NCI-H2196 (cell line): Measurements from ENCODE around the gene PPM1B.
"Not testable (repeated sequence)": the region's sequence is repeated elsewhere in the genome, so short reads cannot be mapped to it uniquely, and the experiment has no call there.

Experiments used
- DNase-seq: peaks from one replicate; lab custom pipeline; 2025; ENCODE audit not compliant: unreplicated experiment; lab: John Stamatoyannopoulos, UW

Gene PPM1B

GRCh38 chr2:44195714-44196113, 27.0 kb downstream of the PPM1B start:
- no peak for DNase-seq

- no peak for DNase-seq
Measured at GRCh38 chr2:44197816-44198215, 29.1 kb downstream of the PPM1B start.

GRCh38 chr2:44200011-44200410, 31.3 kb downstream of the PPM1B start:
- no peak for DNase-seq

GRCh38 chr2:44200759-44201158, 32.1 kb downstream of the PPM1B start:
- no peak for DNase-seq

- no peak for DNase-seq
Measured at GRCh38 chr2:44201648-44202165, 33.0 kb downstream of the PPM1B start.

- no peak for DNase-seq
Measured at GRCh38 chr2:44203542-44203941, 34.9 kb downstream of the PPM1B start.

- no peak for DNase-seq
Measured at GRCh38 chr2:44205169-44205568, 36.5 kb downstream of the PPM1B start.

GRCh38 chr2:44207102-44207501, 38.4 kb downstream of the PPM1B start:
- DNase-seq, result no peak

GRCh38 chr2:44207648-44208047, 39.0 kb downstream of the PPM1B start:
- not testable (repeated sequence) for DNase-seq

- DNase-seq, result no peak
Measured at GRCh38 chr2:44210362-44210761, 41.7 kb downstream of the PPM1B start.

- DNase-seq, result no peak
Measured at GRCh38 chr2:44211183-44211582, 42.5 kb downstream of the PPM1B start.

- no peak for DNase-seq
Measured at GRCh38 chr2:44212302-44212701, 43.6 kb downstream of the PPM1B start.

GRCh38 chr2:44215827-44216226, 47.2 kb downstream of the PPM1B start:
- no peak for DNase-seq

- DNase-seq, result no peak
Measured at GRCh38 chr2:44218771-44219170, 50.1 kb downstream of the PPM1B start.

GRCh38 chr2:44226753-44227152, 58.1 kb downstream of the PPM1B start:
- no peak for DNase-seq

GRCh38 chr2:44230378-44230777, 61.7 kb downstream of the PPM1B start:
- no peak for DNase-seq

- peak; percentile 16 for DNase-seq
Measured at GRCh38 chr2:44233450-44234128, 64.9 kb downstream of the PPM1B start.

GRCh38 chr2:44237221-44237620, 68.5 kb downstream of the PPM1B start:
- no peak for DNase-seq

GRCh38 chr2:44242904-44243303, 74.2 kb downstream of the PPM1B start:
- no peak for DNase-seq

GRCh38 chr2:44244135-44244871, 75.6 kb downstream of the PPM1B start:
- peak; percentile 91 for DNase-seq

- peak; percentile 30 for DNase-seq
Measured at GRCh38 chr2:44245083-44245861, 76.6 kb downstream of the PPM1B start.

- DNase-seq, result no peak
Measured at GRCh38 chr2:44246436-44246835, 77.8 kb downstream of the PPM1B start.
